Common myeloid progenitor, CD34-positive (primary cell): Measurements from ENCODE around the gene OR10A4.
"Not testable (repeated sequence)": the region's sequence is repeated elsewhere in the genome, so short reads cannot be mapped to it uniquely, and the experiment has no call there.

Source experiments
- CTCF ChIA-PET: fragments of 350-600 bp; sonication (Branson Sonifier 250); formaldehyde crosslinking; loops from one replicate; lab custom pipeline; 2021; ENCODE audit warnings: antibody characterized with exemption; lab: Charles Lee
- POLR2A ChIA-PET: fragments of 350-600 bp; sonication (Branson Sonifier 250); formaldehyde crosslinking; loops from one replicate; lab custom pipeline; 2021; ENCODE audit warnings: antibody characterized with exemption; lab: Charles Lee
- DNase-seq, 3 donors: peaks; one replicate each; pipeline versions ENCODE4 v3.0.0 to v3.0.0-alpha.2; 2013
- H3K27ac ChIP-seq, 2 experiments: 1 replicate in 1 of 2; 2 replicates in 1 of 2; pipeline ENCODE4 v1.7.0; 2013; ENCODE audit warnings: inconsistent platforms in 2 of 2, low read length in 2 of 2, mild to moderate bottlenecking in 2 of 2, low read depth in 1 of 2, moderate library complexity in 1 of 2; ENCODE audit not compliant: severe bottlenecking in 2 of 2, insufficient read depth in 1 of 2, poor library complexity in 1 of 2
- H3K27me3 ChIP-seq, 5 experiments: replicated peaks in 2 of 5; 1 replicate in 3 of 5; 2 replicates in 2 of 5; pipeline versions ENCODE4 v1.6.1 to v1.7.0; 2013; ENCODE audit warnings: low read length in 4 of 5, mild to moderate bottlenecking in 2 of 5, moderate library complexity in 2 of 5, inconsistent platforms in 1 of 5; ENCODE audit not compliant: insufficient read depth in 5 of 5, control insufficient read depth in 4 of 5
- H3K36me3 ChIP-seq, 4 experiments: 1 replicate in 2 of 4; 2 replicates in 2 of 4; pipeline versions ENCODE4 v1.6.1 to v1.7.0; 2013; ENCODE audit warnings: low read length in 3 of 4, control low read depth in 1 of 4, mild to moderate bottlenecking in 1 of 4; ENCODE audit not compliant: control insufficient read depth in 4 of 4, insufficient read depth in 4 of 4
- H3K4me1 ChIP-seq, 4 experiments: 1 replicate in 3 of 4; 2 replicates in 1 of 4; pipeline versions ENCODE4 v1.6.1 to v1.7.1; 2013; ENCODE audit warnings: low read length in 3 of 4, mild to moderate bottlenecking in 3 of 4, control low read depth in 1 of 4, inconsistent platforms in 1 of 4, moderate library complexity in 1 of 4; ENCODE audit not compliant: control insufficient read depth in 4 of 4, insufficient read depth in 4 of 4; ENCODE audit errors: control extremely low read depth in 1 of 4
- H3K4me3 ChIP-seq, 7 experiments: 1 replicate in 4 of 7; 2 replicates in 3 of 7; pipeline versions ENCODE4 v1.5.1 to v1.7.0; 2013; ENCODE audit warnings: mild to moderate bottlenecking in 7 of 7, low read length in 6 of 7, moderate library complexity in 6 of 7, inconsistent platforms in 2 of 7, low read depth in 2 of 7, control low read depth in 1 of 7; ENCODE audit not compliant: insufficient read depth in 4 of 7, control insufficient read depth in 1 of 7; ENCODE audit errors: extremely low read depth in 1 of 7
- H3K9me3 ChIP-seq, 5 experiments: 1 replicate in 4 of 5; 2 replicates in 1 of 5; pipeline versions ENCODE4 v1.6.1 to v1.7.1; 2013; ENCODE audit warnings: low read length in 4 of 5, mild to moderate bottlenecking in 2 of 5, inconsistent platforms in 1 of 5, low read depth in 1 of 5, moderate library complexity in 1 of 5; ENCODE audit not compliant: control insufficient read depth in 4 of 5, insufficient read depth in 2 of 5; ENCODE audit errors: control extremely low read depth in 1 of 5
- WGBS: methylation state at CpG from one replicate; pipeline ENCODE4 v1.1.5; 2013; ENCODE audit not compliant: insufficient coverage; 5-methylcytosine and 5-hydroxymethylcytosine counted together

The OR10A4 gene

GRCh38 chr11:6871278-6871677 lies 5.1 kb upstream of the OR10A4 start:
- no peak overlapping the region for H3K4me3 ChIP-seq
- no peak for DNase-seq
- no peaks in the 10 kb centered on the region for H3K27me3 ChIP-seq
- H3K27ac ChIP-seq, result no peak overlapping the region
- no peaks in the 10 kb centered on the region for H3K9me3 ChIP-seq
- no peaks in the 10 kb centered on the region for H3K4me1 ChIP-seq
- ChIA-PET CTCF (no interaction called here), POLR2A (no interaction called here)
- WGBS, result no CpG with 5 or more reads among the region's 1 CpG
- H3K36me3 ChIP-seq, result no peaks in the 10 kb centered on the region

GRCh38 chr11:6875761-6876160 lies 664 bp upstream of the OR10A4 start:
- CTCF ChIA-PET, result no interaction called here
- 100% methylated on average over 1 of the region's 2 CpGs for WGBS

GRCh38 chr11:6876914-6877313 lies 489 bp downstream of the OR10A4 start:
- ChIA-PET CTCF (no interaction called here), POLR2A (no interaction called here)
- Histone ChIP-seq H3K27me3 (no peaks in the 10 kb centered on the region), H3K4me3 (no peak overlapping the region), H3K36me3 (no peaks in the 10 kb centered on the region), H3K9me3 (peaks cover 0 to 4% (median 0%) of the 10 kb centered on the region in 5 experiments), H3K27ac (no peak overlapping the region), H3K4me1 (no peaks in the 10 kb centered on the region)
- DNase-seq, result no peak
- 97% methylated on average over 3 of the region's 3 CpGs for WGBS

More at GRCh38 chr11:6875761-6876160, 664 bp upstream of the OR10A4 start:
- no peaks in the 10 kb centered on the region for H3K36me3 ChIP-seq
- no peaks in the 10 kb centered on the region for H3K4me1 ChIP-seq
- POLR2A ChIA-PET, result no interaction called here
- peaks cover 0 to 4% (median 0%) of the 10 kb centered on the region in 5 experiments for H3K9me3 ChIP-seq
- no peak overlapping the region for H3K27ac ChIP-seq
- DNase-seq, result no peak
- H3K27me3 ChIP-seq, result no peaks in the 10 kb centered on the region
- no peak overlapping the region for H3K4me3 ChIP-seq

GRCh38 chr11:6882751-6883150 lies 6.3 kb downstream of the OR10A4 start:
- Histone ChIP-seq H3K4me1 (no peaks in the 10 kb centered on the region), H3K36me3 (no peaks in the 10 kb centered on the region), H3K27me3 (peaks cover 0 to 3% (median 2%) of the 10 kb centered on the region in 5 experiments), H3K9me3 (no peaks in the 10 kb centered on the region), H3K4me3 (no peak overlapping the region), H3K27ac (no peak overlapping the region)
- DNase-seq, result no peak
- ChIA-PET CTCF (no interaction called here), POLR2A (no interaction called here)

- H3K9me3 ChIP-seq, H3K4me1 ChIP-seq, CTCF ChIA-PET, H3K4me3 ChIP-seq, H3K27ac ChIP-seq, H3K36me3 ChIP-seq, POLR2A ChIA-PET, H3K27me3 ChIP-seq, DNase-seq: not testable (repeated sequence)
- WGBS, result no CpG with 5 or more reads among the region's 5 CpGs
Observed at GRCh38 chr11:6887711-6888110, 11.3 kb downstream of the OR10A4 start.

GRCh38 chr11:6888830-6889229 lies 12.4 kb downstream of the OR10A4 start:
- Histone ChIP-seq H3K27me3 (peaks cover 0 to 3% (median 0%) of the 10 kb centered on the region in 5 experiments), H3K36me3 (no peaks in the 10 kb centered on the region), H3K4me3 (no peak overlapping the region), H3K27ac (no peak overlapping the region), H3K9me3 (peaks cover 0 to 3% (median 0%) of the 10 kb centered on the region in 5 experiments), H3K4me1 (no peaks in the 10 kb centered on the region)
- WGBS, result 100% methylated on average over 2 of the region's 4 CpGs
- ChIA-PET CTCF (no interaction called here), POLR2A (no interaction called here)
- no peak for DNase-seq

- H3K27me3 ChIP-seq, result peaks cover 0 to 3% (median 0%) of the 10 kb centered on the region in 5 experiments
- ChIA-PET POLR2A (no interaction called here), CTCF (no interaction called here)
- H3K27ac ChIP-seq, result no peak overlapping the region
- WGBS, result no CpG with 5 or more reads among the region's 1 CpG
- H3K36me3 ChIP-seq, result no peaks in the 10 kb centered on the region
- no peaks in the 10 kb centered on the region for H3K4me1 ChIP-seq
- H3K4me3 ChIP-seq, result no peak overlapping the region
- H3K9me3 ChIP-seq, result peaks cover 0 to 3% (median 0%) of the 10 kb centered on the region in 5 experiments
- DNase-seq, result no peak
Observed at GRCh38 chr11:6889835-6890234, 13.4 kb downstream of the OR10A4 start.
